GM12891 (cell line): ENCODE data around the gene TENM4.

Source experiments
- DNase-seq: peaks from one replicate; pipeline ENCODE4 v3.0.0; 2011; ENCODE audit warnings: low spot score; ENCODE audit not compliant: insufficient read length
- FAIRE-seq: peaks from 2 replicates; lab custom pipeline; 2011; peaks lifted over from hg19 to GRCh38; lab: Jason Lieb, UNC
- PAX5 ChIP-seq: IDR thresholded peaks from 2 replicates; pipeline ENCODE4 v1.6.1; 2011; ENCODE audit warnings: low read length, moderate library complexity, mild to moderate bottlenecking; ENCODE audit not compliant: insufficient read depth, severe bottlenecking
- POLR2A ChIP-seq: IDR thresholded peaks from 2 replicates; pipeline ENCODE4 v1.6.1; 2011; ENCODE audit warnings: low read depth, low read length, control low read depth
- POLR2AphosphoS5 ChIP-seq: IDR thresholded peaks from 2 replicates; pipeline ENCODE4 v1.6.1; 2011; ENCODE audit warnings: low read depth, low read length, control low read depth
- POU2F2 ChIP-seq: IDR thresholded peaks from 2 replicates; pipeline ENCODE4 v1.6.1; 2011; ENCODE audit warnings: low read depth, mild to moderate bottlenecking, control low read depth, low read length, moderate library complexity
- SPI1 ChIP-seq: IDR thresholded peaks from 2 replicates; pipeline ENCODE4 v1.6.1; 2011; ENCODE audit warnings: low read depth, low read length, control low read depth
- TAF1 ChIP-seq: IDR thresholded peaks from 2 replicates; pipeline ENCODE4 v1.6.1; 2011; ENCODE audit warnings: low read depth, low read length, control low read depth

The TENM4 gene

GRCh38 chr11:79381036-79381435, 59.8 kb downstream of the TENM4 start:
- DNase-seq (no peak), FAIRE-seq (no peak)
- TF ChIP-seq TAF1 (no peak), POLR2A (no peak), POLR2AphosphoS5 (no peak), SPI1 (no peak), POU2F2 (no peak), PAX5 (no peak)

GRCh38 chr11:79377406-79377805, 63.4 kb downstream of the TENM4 start:
- no peak for FAIRE-seq
- no peak for TF ChIP-seq SPI1
- TF ChIP-seq PAX5 = no peak
- no peak for TF ChIP-seq POLR2AphosphoS5
- TF ChIP-seq TAF1 = no peak
- no peak for TF ChIP-seq POLR2A
- TF ChIP-seq POU2F2 = no peak
- DNase-seq = no peak

- TF ChIP-seq TAF1 (no peak), POLR2AphosphoS5 (no peak), POU2F2 (no peak), SPI1 (no peak), PAX5 (no peak), POLR2A (no peak)
- FAIRE-seq = no peak
Observed at GRCh38 chr11:79375818-79376550, 64.8 kb downstream of the TENM4 start.

GRCh38 chr11:79374727-79375126, 66.1 kb downstream of the TENM4 start:
- DNase-seq (no peak), FAIRE-seq (no peak)
- TF ChIP-seq PAX5 (no peak), POU2F2 (no peak), SPI1 (no peak), TAF1 (no peak), POLR2A (no peak)

More at GRCh38 chr11:79375818-79376550, 64.8 kb downstream of the TENM4 start:
- no peak for DNase-seq

- FAIRE-seq (no peak), DNase-seq (no peak)
- TF ChIP-seq SPI1 (no peak), POU2F2 (no peak), POLR2AphosphoS5 (no peak), PAX5 (no peak), POLR2A (no peak), TAF1 (no peak)
Observed at GRCh38 chr11:79371724-79372123, 69.1 kb downstream of the TENM4 start.

GRCh38 chr11:79371152-79371551, 69.7 kb downstream of the TENM4 start:
- TF ChIP-seq SPI1 (no peak), TAF1 (no peak), POLR2AphosphoS5 (no peak), POU2F2 (no peak), POLR2A (no peak), PAX5 (no peak)
- FAIRE-seq (no peak), DNase-seq (no peak)

- FAIRE-seq (no peak), DNase-seq (no peak)
- TF ChIP-seq POU2F2 (no peak), SPI1 (no peak), TAF1 (no peak), POLR2A (no peak), PAX5 (no peak), POLR2AphosphoS5 (no peak)
Observed at GRCh38 chr11:79369055-79369454, 71.8 kb downstream of the TENM4 start.

GRCh38 chr11:79367844-79368243, 73.0 kb downstream of the TENM4 start:
- FAIRE-seq = no peak
- TF ChIP-seq TAF1 = no peak
- no peak for TF ChIP-seq PAX5
- no peak for TF ChIP-seq POLR2A
- TF ChIP-seq SPI1 = no peak
- no peak for DNase-seq

- FAIRE-seq = no peak
- no peak for DNase-seq
Observed at GRCh38 chr11:79366218-79366617, 74.6 kb downstream of the TENM4 start.

GRCh38 chr11:79363861-79364378, 76.9 kb downstream of the TENM4 start:
- no peak for FAIRE-seq
- no peak for DNase-seq
- TF ChIP-seq PAX5 (no peak), TAF1 (no peak), POLR2AphosphoS5 (no peak), SPI1 (no peak), POU2F2 (no peak), POLR2A (no peak)

More at GRCh38 chr11:79366218-79366617, 74.6 kb downstream of the TENM4 start:
- no peak for TF ChIP-seq POLR2A
- no peak for TF ChIP-seq POLR2AphosphoS5
- TF ChIP-seq TAF1 = no peak
- TF ChIP-seq POU2F2 = no peak
- TF ChIP-seq SPI1 = no peak
- TF ChIP-seq PAX5 = no peak

GRCh38 chr11:79363256-79363655, 77.6 kb downstream of the TENM4 start:
- DNase-seq = no peak
- FAIRE-seq = no peak
- TF ChIP-seq TAF1 = no peak
- no peak for TF ChIP-seq POLR2AphosphoS5
- TF ChIP-seq POU2F2 = no peak
- no peak for TF ChIP-seq POLR2A
- no peak for TF ChIP-seq PAX5
- TF ChIP-seq SPI1 = no peak
